ENCODE results near the gene CLEC12A.

CLEC12A gene

GRCh38 chr12:9992296-9992695 is 21.1 kb downstream of the CLEC12A start:
- Histone ChIP-seq H3K27me3 (ENCODE audit: low read depth, low read length) (peaks cover 23% of the 10 kb centered on the region), H3K27ac (ENCODE audit: low read length) (no peak overlapping the region), H3K4me2 (ENCODE audit: low read length) (peak overlapping the region; percentile 33), H3K79me2 (ENCODE audit: low read length) (no peaks in the 10 kb centered on the region), H3K36me3 (replicated peaks; ENCODE audit: low read depth, low read length) (no peaks in the 10 kb centered on the region), H4K20me1 (ENCODE audit: insufficient read depth, low read length) (no peaks in the 10 kb centered on the region), H2AFZ (ENCODE audit: low read depth, low read length) (no peak overlapping the region), H3K4me1 (ENCODE audit: low read length) (peaks cover 8% of the 10 kb centered on the region; the same call in 1 of the 2 replicates), H3K9ac (ENCODE audit: low read length) (no peak overlapping the region), H3K4me3 (ENCODE audit: low read length) (0 out of 2 replicates have a peak overlapping the region, but pooled peaks have one; percentile 12), H3K9me3 (ENCODE audit: insufficient read depth, low read length) (no peaks in the 10 kb centered on the region)
- no peak for TF ChIP-seq EZH2phosphoT487 (IDR thresholded peaks at IDR 0.05; ENCODE audit: low read depth)
- TF ChIP-seq, protein P1, sequence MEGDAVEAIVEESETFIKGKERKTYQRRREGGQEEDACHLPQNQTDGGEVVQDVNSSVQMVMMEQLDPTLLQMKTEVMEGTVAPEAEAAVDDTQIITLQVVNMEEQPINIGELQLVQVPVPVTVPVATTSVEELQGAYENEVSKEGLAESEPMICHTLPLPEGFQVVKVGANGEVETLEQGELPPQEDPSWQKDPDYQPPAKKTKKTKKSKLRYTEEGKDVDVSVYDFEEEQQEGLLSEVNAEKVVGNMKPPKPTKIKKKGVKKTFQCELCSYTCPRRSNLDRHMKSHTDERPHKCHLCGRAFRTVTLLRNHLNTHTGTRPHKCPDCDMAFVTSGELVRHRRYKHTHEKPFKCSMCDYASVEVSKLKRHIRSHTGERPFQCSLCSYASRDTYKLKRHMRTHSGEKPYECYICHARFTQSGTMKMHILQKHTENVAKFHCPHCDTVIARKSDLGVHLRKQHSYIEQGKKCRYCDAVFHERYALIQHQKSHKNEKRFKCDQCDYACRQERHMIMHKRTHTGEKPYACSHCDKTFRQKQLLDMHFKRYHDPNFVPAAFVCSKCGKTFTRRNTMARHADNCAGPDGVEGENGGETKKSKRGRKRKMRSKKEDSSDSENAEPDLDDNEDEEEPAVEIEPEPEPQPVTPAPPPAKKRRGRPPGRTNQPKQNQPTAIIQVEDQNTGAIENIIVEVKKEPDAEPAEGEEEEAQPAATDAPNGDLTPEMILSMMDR (IDR thresholded peaks at IDR 0.05; ENCODE audit: low read depth, low read length), result no peak

DNA sequence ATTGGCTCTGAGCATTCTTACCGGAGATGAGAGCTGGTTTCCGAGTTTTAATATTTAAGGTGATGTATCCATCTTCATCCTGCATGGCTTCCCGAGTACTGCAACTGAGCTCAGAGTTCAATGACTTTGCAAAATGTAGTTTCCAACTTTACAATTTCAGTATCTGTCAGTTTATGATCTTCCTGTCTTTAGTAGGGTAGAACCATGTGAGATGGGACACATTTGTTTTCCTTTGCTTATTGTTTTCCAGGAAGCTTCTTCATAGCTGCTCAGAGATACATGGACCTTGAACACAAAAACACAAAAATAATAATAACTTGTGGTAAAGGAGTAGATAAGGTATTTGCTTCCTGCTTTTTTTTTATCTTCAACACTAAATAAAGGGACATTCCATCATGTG is 27.8 kb downstream of the CLEC12A start, which contains the start of gene CLEC1B:
CLEC1B (minus strand) TSS at position 106 of the 400 bp plus-strand sequence; CDS start at position 85, 21 bp downstream.
- TF ChIP-seq, protein P1 (IDR thresholded peaks at IDR 0.05; ENCODE audit: low read depth, low read length), result no peak
- no peak for TF ChIP-seq EZH2phosphoT487 (IDR thresholded peaks at IDR 0.05; ENCODE audit: low read depth)
- H3K27ac ChIP-seq (ENCODE audit: low read length), result no peak within 1 kb of the TSS
- no peak within 1 kb of the TSS for H3K9ac ChIP-seq (ENCODE audit: low read length)
- H3K27me3 ChIP-seq (ENCODE audit: low read depth, low read length), result peaks cover 18% of the 10 kb centered on the region
- no peaks in the 10 kb centered on the region for H3K9me3 ChIP-seq (ENCODE audit: insufficient read depth, low read length)
- no peak within 1 kb of the TSS for H2AFZ ChIP-seq (ENCODE audit: low read depth, low read length)
- no peak within 1 kb of the TSS for H3K4me2 ChIP-seq (ENCODE audit: low read length)
- H4K20me1 ChIP-seq (ENCODE audit: insufficient read depth, low read length), result no peaks in the 10 kb centered on the region
- no peaks in the 10 kb centered on the region for H3K36me3 ChIP-seq (replicated peaks; ENCODE audit: low read depth, low read length)
- H3K79me2 ChIP-seq (ENCODE audit: low read length), result no peaks in the 10 kb centered on the region
- H3K4me1 ChIP-seq (ENCODE audit: low read length), result no peaks in the 10 kb centered on the region
- H3K4me3 ChIP-seq (ENCODE audit: low read length), result no peak within 1 kb of the TSS

- Histone ChIP-seq H3K4me2 (ENCODE audit: low read length) (no peak overlapping the region), H4K20me1 (ENCODE audit: insufficient read depth, low read length) (no peaks in the 10 kb centered on the region), H3K9me3 (ENCODE audit: insufficient read depth, low read length) (no peaks in the 10 kb centered on the region), H3K79me2 (ENCODE audit: low read length) (no peaks in the 10 kb centered on the region), H3K4me1 (ENCODE audit: low read length) (peaks cover 12% of the 10 kb centered on the region), H3K9ac (ENCODE audit: low read length) (no peak overlapping the region), H2AFZ (ENCODE audit: low read depth, low read length) (no peak overlapping the region), H3K36me3 (replicated peaks; ENCODE audit: low read depth, low read length) (no peaks in the 10 kb centered on the region), H3K4me3 (ENCODE audit: low read length) (no peak overlapping the region), H3K27ac (ENCODE audit: low read length) (no peak overlapping the region), H3K27me3 (ENCODE audit: low read depth, low read length) (peaks cover 4% of the 10 kb centered on the region; the same call in 1 of the 2 replicates)
- TF ChIP-seq, protein P1 (IDR thresholded peaks at IDR 0.05; ENCODE audit: low read depth, low read length), result no peak
- TF ChIP-seq EZH2phosphoT487 (IDR thresholded peaks at IDR 0.05; ENCODE audit: low read depth), result no peak
Measured at GRCh38 chr12:10001171-10001776, 30.1 kb downstream of the CLEC12A start.

- H3K36me3 ChIP-seq (replicated peaks; ENCODE audit: low read depth, low read length), result no peaks in the 10 kb centered on the region
- no peak for TF ChIP-seq EZH2phosphoT487 (IDR thresholded peaks at IDR 0.05; ENCODE audit: low read depth)
- TF ChIP-seq, protein P1 (IDR thresholded peaks at IDR 0.05; ENCODE audit: low read depth, low read length), result no peak
- no peak overlapping the region for H2AFZ ChIP-seq (ENCODE audit: low read depth, low read length)
- no peak overlapping the region for H3K9ac ChIP-seq (ENCODE audit: low read length)
- H3K4me1 ChIP-seq (ENCODE audit: low read length), result peaks cover 19% of the 10 kb centered on the region
- no peaks in the 10 kb centered on the region for H4K20me1 ChIP-seq (ENCODE audit: insufficient read depth, low read length)
- H3K4me2 ChIP-seq (ENCODE audit: low read length), result no peak overlapping the region
- H3K9me3 ChIP-seq (ENCODE audit: insufficient read depth, low read length), result no peaks in the 10 kb centered on the region
- H3K4me3 ChIP-seq (ENCODE audit: low read length), result no peak overlapping the region
- no peaks in the 10 kb centered on the region for H3K79me2 ChIP-seq (ENCODE audit: low read length)
- H3K27ac ChIP-seq (ENCODE audit: low read length), result no peak overlapping the region
- peaks cover 29% of the 10 kb centered on the region for H3K27me3 ChIP-seq (ENCODE audit: low read depth, low read length)
Measured at GRCh38 chr12:10012630-10013330, 41.6 kb downstream of the CLEC12A start.
